ENCODE data around the gene FAM107B. TPM values are rescaled to one million over a fixed set of nuclear protein-coding genes. Genes with fewer than 3 reads are reported as not detected.

The FAM107B gene
- total and polyA plus RNA-seq, 10 of the 15 experiments (the other 5 are each of a cell fraction or from before 2014, with no cell fraction given) = 22.9 to 162 (median 86.6) TPM

- H3K4me2 ChIP-seq (ENCODE audit: control insufficient read depth, insufficient read depth) = no peak overlapping the region
- TF ChIP-seq MXI1 (IDR thresholded peaks at IDR 0.05; ENCODE audit: low read depth, low read length) (no peak), JUNB (IDR thresholded peaks at IDR 0.05) (no peak), ZNF24 (IDR thresholded peaks at IDR 0.05) (no peak), ZSCAN29 (IDR thresholded peaks at IDR 0.05) (no peak), ZBTB11 (CRISPR knock-in tag; IDR thresholded peaks at IDR 0.05) (no peak), PBX3 (IDR thresholded peaks at IDR 0.05; ENCODE audit: insufficient replicate concordance, low read depth, low read length) (no peak), HDAC2 (IDR thresholded peaks at IDR 0.05) (no peak), NRF1 (conservative IDR thresholded peaks at IDR 0.05; ENCODE audit: low read depth, low read length) (no peak), USF2 (IDR thresholded peaks at IDR 0.05; ENCODE audit: borderline replicate concordance, low read depth, low read length) (no peak), SMAD1 (IDR thresholded peaks at IDR 0.05; ENCODE audit: low read depth, partially characterized antibody) (no peak), STAT3 (IDR thresholded peaks at IDR 0.05; ENCODE audit: low read depth, low read length) (no peak), E4F1 (IDR thresholded peaks at IDR 0.05; ENCODE audit: borderline replicate concordance, partially characterized antibody) (no peak), SMARCA5 (IDR thresholded peaks at IDR 0.05) (no peak), JUND (IDR thresholded peaks at IDR 0.05; ENCODE audit: low read depth, low read length) (no peak), CEBPB (IDR thresholded peaks at IDR 0.05; ENCODE audit: borderline replicate concordance in 1 of 2, low read depth in 2 of 2, low read length in 2 of 2) (no peak), HSF1 (IDR thresholded peaks at IDR 0.05; ENCODE audit: low read depth, low read length) (no peak)
Observed at GRCh38 chr10:14798636-14799035, 23.9 kb upstream of the FAM107B start.

More at GRCh38 chr10:14798636-14799035, 23.9 kb upstream of the FAM107B start:
- no peak for FAIRE-seq
- no peaks in the 10 kb centered on the region for H4K20me1 ChIP-seq (ENCODE audit: control insufficient read depth, insufficient read depth)
- ChIA-PET CTCF (no interaction called here), RAD21 (ENCODE audit: unreplicated experiment) (no interaction called here), POLR2A (no interaction called here), SMC1A (ENCODE audit: uncharacterized antibody, unreplicated experiment) (no interaction called here)
- no peak for DNase-seq (ENCODE audit: low read depth, low spot score)
- H3K36me3 ChIP-seq (ENCODE audit: control insufficient read depth in 2 of 2, insufficient read depth in 2 of 2, low read length in 1 of 2) = no peaks in the 10 kb centered on the region
- 22% methylated on average over 5 of the region's 5 CpGs for WGBS (ENCODE audit: insufficient coverage, insufficient replicate concordance, low lambda C conversion rate, missing lambda C conversion rate)
- no peak for ATAC-seq
- no peak overlapping the region for H3K4me3 ChIP-seq
- H3K79me2 ChIP-seq (ENCODE audit: control insufficient read depth, insufficient read depth, low read length) = no peaks in the 10 kb centered on the region
- H3K27ac ChIP-seq (ENCODE audit: control insufficient read depth, insufficient read depth) = no peak overlapping the region
- H3K27me3 ChIP-seq (replicated peaks in 1 of 2; ENCODE audit: control insufficient read depth in 2 of 2, insufficient read depth in 2 of 2, low read length in 1 of 2) = no peaks in the 10 kb centered on the region
- H3K9me3 ChIP-seq (replicated peaks; ENCODE audit: control insufficient read depth, insufficient read depth, low read length) = no peaks in the 10 kb centered on the region
- 0 out of 2 replicates have a peak, but pooled peaks cover 5% of the 10 kb centered on the region for H3K4me1 ChIP-seq (ENCODE audit: control insufficient read depth, insufficient read depth, low read length)
- intact Hi-C loops (cut with micrococcal nuclease; ENCODE audit: unreplicated experiment) = no loop called here
- in situ Hi-C loops (cut with MboI) = no loop called here
- no TSS peak for BruUV-seq (replicated peaks)
- no peak overlapping the region for H2AFZ ChIP-seq (ENCODE audit: control insufficient read depth, low read depth, low read length)
- no peak overlapping the region for H3K9ac ChIP-seq (ENCODE audit: control insufficient read depth, insufficient read depth, low read length)

All from GM12878 (cell line).